CD4-positive, alpha-beta memory T cell (primary cell): ENCODE measurements around the gene RNF115. TPM values are rescaled to one million over a fixed set of nuclear protein-coding genes. Genes with fewer than 3 reads are reported as not detected.

Experiments used
- CTCF ChIA-PET: fragments of 350-600 bp; sonication (Branson Sonifier 250); formaldehyde crosslinking; loops from one replicate; lab custom pipeline; 2021; ENCODE audit warnings: inconsistent platforms; ENCODE audit not compliant: partially characterized antibody; lab: Charles Lee
- POLR2A ChIA-PET: fragments of 350-600 bp; sonication (Branson Sonifier 250); formaldehyde crosslinking; loops from one replicate; lab custom pipeline; 2021; ENCODE audit not compliant: partially characterized antibody; lab: Charles Lee
- DNase-seq, 5 donors: peaks; one replicate each; pipeline versions ENCODE4 v3.0.0 to v3.0.0-alpha.2; 2020 to 2022; ENCODE audit warnings: mixed read lengths in 1 of 5
- H3K27ac ChIP-seq: one replicate; pipeline ENCODE4 v1.7.0; 2013; ENCODE audit warnings: low read depth, low read length
- H3K27me3 ChIP-seq: 2 replicates; pipeline ENCODE4 v1.7.0; 2013; ENCODE audit warnings: mild to moderate bottlenecking, low read length, moderate library complexity; ENCODE audit not compliant: insufficient read depth
- H3K36me3 ChIP-seq: 2 replicates; pipeline ENCODE4 v1.7.0; 2013; ENCODE audit warnings: mild to moderate bottlenecking, low read length, moderate library complexity; ENCODE audit not compliant: insufficient read depth
- H3K4me1 ChIP-seq: 2 replicates; pipeline ENCODE4 v1.7.0; 2013; ENCODE audit warnings: mild to moderate bottlenecking, low read length, moderate library complexity; ENCODE audit not compliant: insufficient read depth
- H3K4me3 ChIP-seq, 2 donors: one replicate each; pipeline ENCODE4 v1.7.0; 2013; ENCODE audit warnings: low read length in 2 of 2, mild to moderate bottlenecking in 1 of 2
- H3K9me3 ChIP-seq, 2 donors: one replicate each; pipeline ENCODE4 v1.7.0; 2013; ENCODE audit warnings: low read length in 2 of 2, control low read depth in 1 of 2; ENCODE audit not compliant: control insufficient read depth in 1 of 2
- H3K27ac Mint-ChIP-seq, 7 donors: one replicate each; pipeline ENCODE4 v1.8.0; 2020 to 2021; ENCODE audit warnings: mixed read lengths in 7 of 7, mild to moderate bottlenecking in 6 of 7, inconsistent platforms in 3 of 7, moderate library complexity in 3 of 7
- H3K27me3 Mint-ChIP-seq, 2 donors: one replicate each; pipeline ENCODE4 v1.8.0; 2020 to 2021; ENCODE audit warnings: mixed read lengths in 2 of 2
- H3K36me3 Mint-ChIP-seq, 2 donors: one replicate each; pipeline ENCODE4 v1.8.0; 2020 to 2021; ENCODE audit warnings: mixed read lengths in 2 of 2, inconsistent platforms in 1 of 2, mild to moderate bottlenecking in 1 of 2
- H3K4me1 Mint-ChIP-seq, 4 donors: one replicate each; pipeline ENCODE4 v1.8.0; 2020 to 2021; ENCODE audit warnings: mixed read lengths in 4 of 4, mild to moderate bottlenecking in 1 of 4
- H3K4me3 Mint-ChIP-seq, 8 donors: one replicate each; pipeline ENCODE4 v1.8.0; 2020 to 2021; ENCODE audit warnings: mixed read lengths in 8 of 8, mild to moderate bottlenecking in 7 of 8, moderate library complexity in 6 of 8, inconsistent platforms in 3 of 8
- H3K9me3 Mint-ChIP-seq, 8 donors: one replicate each; pipeline ENCODE4 v1.8.0; 2020 to 2021; ENCODE audit warnings: mixed read lengths in 8 of 8, mild to moderate bottlenecking in 5 of 8, inconsistent platforms in 3 of 8, moderate library complexity in 1 of 8
- intact Hi-C: fragments of 100-400 bp; cut with micrococcal nuclease; formaldehyde crosslinking; loops from one replicate; pipeline ENCODE4 v1.15.1; 2023
- microRNA-seq: library from miRNA; unstranded; fragments of <30 nt; microRNA quantifications from one replicate; pipeline ENCODE4 v1.2.0, GENCODE V29; 2021; ENCODE audit warnings: borderline replicate concordance, borderline number of aligned reads, borderline microRNAs expressed, mixed read lengths
- polyA plus RNA-seq, 2 donors: library from polyadenylated mRNA; unstranded; fragments of 300-500 nt; fragmentation: Illumina TruSeq; gene quantifications; one replicate each; pipeline ENCODE4 v1.2.3, GENCODE V29; 2021
- total RNA-seq, 2 experiments: library from RNA; stranded (reverse); gene quantifications; one replicate each; pipeline ENCODE4 v1.2.3, GENCODE V29; 2021

The RNF115 gene
- total and polyA plus RNA-seq, 4 experiments from 2014 or later, result 3.3 to 15.3 (median 11.4) TPM

- H3K4me3 Mint-ChIP-seq, result peak overlapping the region; percentile 17 to 85 (median 66)
- no peak overlapping the region for H3K4me3 ChIP-seq
- no peaks in the 10 kb centered on the region for H3K27me3 ChIP-seq
- intact Hi-C loops, result no loop called here
- H3K36me3 Mint-ChIP-seq, result no peaks in the 10 kb centered on the region
- CTCF ChIA-PET, result interaction anchor here (1.0 kb wide), 1 partner anchor 30 kb away, joined by 3 read pairs; no protein-coding TSS in a partner anchor
- peaks cover 27% of the 10 kb centered on the region for H3K4me1 ChIP-seq
- H3K9me3 Mint-ChIP-seq, result no peaks in the 10 kb centered on the region
- DNase-seq, result peak; percentile 38 to 57 (median 52)
- peak overlapping the region; percentile 7 for H3K27ac ChIP-seq
- no peaks in the 10 kb centered on the region for H3K9me3 ChIP-seq
- H3K4me1 Mint-ChIP-seq, result peaks cover 18 to 42% (median 32%) of the 10 kb centered on the region in 4 donors
- no peaks in the 10 kb centered on the region for H3K27me3 Mint-ChIP-seq
- POLR2A ChIA-PET, result no interaction called here
- H3K27ac Mint-ChIP-seq, result peak overlapping the region; percentile 38 to 96 (median 83)
- no peaks in the 10 kb centered on the region for H3K36me3 ChIP-seq
These were observed 133.0 kb downstream of the RNF115 start for GRCh38 chr1:145690587-145691558.

GRCh38 chr1:145689922-145690321, 134.0 kb downstream of the RNF115 start:
- Mint-ChIP-seq H3K4me3 (peak overlapping the region in 7 of 8 donors; percentile 40 to 85 (median 66)), H3K27me3 (no peaks in the 10 kb centered on the region), H3K27ac (peak overlapping the region; percentile 38 to 96 (median 83)), H3K4me1 (peaks cover 18 to 42% (median 32%) of the 10 kb centered on the region in 4 donors), H3K9me3 (no peaks in the 10 kb centered on the region), H3K36me3 (no peaks in the 10 kb centered on the region)
- Histone ChIP-seq H3K36me3 (no peaks in the 10 kb centered on the region), H3K4me1 (peaks cover 27% of the 10 kb centered on the region), H3K27me3 (no peaks in the 10 kb centered on the region), H3K27ac (peak overlapping the region; percentile 7), H3K9me3 (no peaks in the 10 kb centered on the region), H3K4me3 (no peak overlapping the region)
- ChIA-PET POLR2A (interaction anchor here (1.1 kb wide), 1 partner anchor 31 kb away, joined by 3 read pairs; no protein-coding TSS in a partner anchor), CTCF (no interaction called here)
- no peak for DNase-seq
- intact Hi-C loops, result no loop called here

GRCh38 chr1:145688924-145689323, 135.0 kb downstream of the RNF115 start:
- Mint-ChIP-seq H3K27me3 (no peaks in the 10 kb centered on the region), H3K4me1 (peaks cover 18 to 42% (median 32%) of the 10 kb centered on the region in 4 donors), H3K4me3 (no peak overlapping the region), H3K27ac (peak overlapping the region; percentile 38 to 96 (median 82)), H3K36me3 (no peaks in the 10 kb centered on the region), H3K9me3 (no peaks in the 10 kb centered on the region)
- no peak for DNase-seq
- intact Hi-C loops, result no loop called here
- Histone ChIP-seq H3K4me1 (peaks cover 27% of the 10 kb centered on the region), H3K36me3 (no peaks in the 10 kb centered on the region), H3K9me3 (no peaks in the 10 kb centered on the region), H3K4me3 (no peak overlapping the region), H3K27me3 (no peaks in the 10 kb centered on the region), H3K27ac (no peak overlapping the region)
- CTCF ChIA-PET, result interaction anchor here (1.2 kb wide), 1 partner anchor 32 kb away, joined by 4 read pairs; no protein-coding TSS in a partner anchor
- POLR2A ChIA-PET, result no interaction called here

Small RNAs within 50 kb of the gene (microRNA-seq; reads per million reads assigned to microRNA genes)
- not detected for gene MIR6736

Other genes with a start within 250 kb of the RNF115 start
- 10 to 100 TPM; 30.0 to 32.8 TPM for gene GPR89A, start 216.1 kb downstream of the RNF115 start, total RNA-seq
- 10 to 100 TPM; 20.4 to 21.2 TPM for gene GPR89A, start 216.1 kb downstream of the RNF115 start, polyA plus RNA-seq
- not detected for gene PDZK1, start 116.7 kb downstream of the RNF115 start, total RNA-seq
- gene PDZK1, start 116.7 kb downstream of the RNF115 start, polyA plus RNA-seq, result under 1 TPM in 1 of 2 donors, not detected in 1; 0.45 TPM
- not detected for gene CD160, start 104.6 kb downstream of the RNF115 start, total RNA-seq
- under 1 TPM in 1 of 2 donors, not detected in 1; 0.16 TPM for gene CD160, start 104.6 kb downstream of the RNF115 start, polyA plus RNA-seq
- gene POLR3C, start 105 bp upstream of the RNF115 start, total RNA-seq, result 10 to 100 TPM; 43.5 to 44.8 TPM
- gene POLR3C, start 105 bp upstream of the RNF115 start, polyA plus RNA-seq, result 10 to 100 TPM; 43.5 to 52.0 TPM
- 1 to 10 TPM; 3.1 to 5.6 TPM for gene NUDT17, start 21.5 kb upstream of the RNF115 start, total RNA-seq
- 1 to 10 TPM; 3.0 to 3.7 TPM for gene NUDT17, start 21.5 kb upstream of the RNF115 start, polyA plus RNA-seq
- gene PIAS3, start 35.0 kb upstream of the RNF115 start, total RNA-seq, result 10 to 100 TPM; 30.3 to 33.6 TPM
- gene PIAS3, start 35.0 kb upstream of the RNF115 start, polyA plus RNA-seq, result 10 to 100 TPM in 1 of 2 donors, 1 to 10 TPM in 1; 8.8 to 17.8 TPM
- not detected for gene ANKRD35, start 61.8 kb upstream of the RNF115 start, total RNA-seq
- under 1 TPM in 1 of 2 donors, not detected in 1; 0.34 TPM for gene ANKRD35, start 61.8 kb upstream of the RNF115 start, polyA plus RNA-seq
- gene ITGA10, start 86.0 kb upstream of the RNF115 start, total RNA-seq, result 1 to 10 TPM; 5.4 to 5.5 TPM
- gene ITGA10, start 86.0 kb upstream of the RNF115 start, polyA plus RNA-seq, result under 1 TPM; 0.17 to 0.30 TPM
- 10 to 100 TPM; 34.7 to 38.7 TPM for gene PEX11B, start 94.6 kb upstream of the RNF115 start, total RNA-seq
- 10 to 100 TPM; 54.4 to 55.3 TPM for gene PEX11B, start 94.6 kb upstream of the RNF115 start, polyA plus RNA-seq
- gene RBM8A, start 103.4 kb upstream of the RNF115 start, total RNA-seq, result 100 to 1,000 TPM; 116 to 122 TPM
- gene RBM8A, start 103.4 kb upstream of the RNF115 start, polyA plus RNA-seq, result 100 to 1,000 TPM; 129 to 169 TPM
- 10 to 100 TPM; 64.5 to 66.1 TPM for gene LIX1L, start 133.9 kb upstream of the RNF115 start, total RNA-seq
- gene LIX1L, start 133.9 kb upstream of the RNF115 start, polyA plus RNA-seq, result 10 to 100 TPM; 35.3 to 35.7 TPM
- gene ANKRD34A, start 140.5 kb upstream of the RNF115 start, total RNA-seq, result 1 to 10 TPM; 1.8 to 2.1 TPM
- under 1 TPM in 1 of 2 donors, not detected in 1; 0.60 TPM for gene ANKRD34A, start 140.5 kb upstream of the RNF115 start, polyA plus RNA-seq
- gene POLR3GL, start 140.6 kb upstream of the RNF115 start, total RNA-seq, result 10 to 100 TPM; 36.6 to 38.3 TPM
- 100 to 1,000 TPM in 1 of 2 donors, 10 to 100 TPM in 1; 95.3 to 164 TPM for gene POLR3GL, start 140.6 kb upstream of the RNF115 start, polyA plus RNA-seq
- gene TXNIP, start 172.5 kb upstream of the RNF115 start, total RNA-seq, result 100 to 1,000 TPM; 933 to 985 TPM
- 1,000 to 10,000 TPM; 4,275 to 4,310 TPM for gene TXNIP, start 172.5 kb upstream of the RNF115 start, polyA plus RNA-seq
- gene HJV, start 197.6 kb upstream of the RNF115 start, total RNA-seq, result not detected
- not detected for gene HJV, start 197.6 kb upstream of the RNF115 start, polyA plus RNA-seq